A673 (cell line): ENCODE data around the gene PEX26.

Source experiments
- CTCF ChIP-seq: fragments of 300-800, 200-600 bp; sonication (generic); conservative IDR thresholded peaks from 2 replicates; pipeline ENCODE4 v1.5.1; 2017; ENCODE audit warnings: low read depth, mild to moderate bottlenecking, antibody characterized with exemption, low read length, moderate library complexity, mixed read lengths
- EZH2 ChIP-seq: fragments of 200-600 bp; sonication (generic); IDR thresholded peaks from 2 replicates; pipeline ENCODE4 v1.6.1; 2017; ENCODE audit warnings: borderline replicate concordance, low read depth, mild to moderate bottlenecking, mixed read lengths, antibody characterized with exemption, low read length; ENCODE audit not compliant: poor library complexity, severe bottlenecking

- TF ChIP-seq EZH2, result no peak
- no peak for TF ChIP-seq CTCF
These were observed 695 bp downstream of the PEX26 start for GRCh38 chr22:18078329-18079041.
